ENCODE measurements around the gene BMI1.

The BMI1 gene

DNA sequence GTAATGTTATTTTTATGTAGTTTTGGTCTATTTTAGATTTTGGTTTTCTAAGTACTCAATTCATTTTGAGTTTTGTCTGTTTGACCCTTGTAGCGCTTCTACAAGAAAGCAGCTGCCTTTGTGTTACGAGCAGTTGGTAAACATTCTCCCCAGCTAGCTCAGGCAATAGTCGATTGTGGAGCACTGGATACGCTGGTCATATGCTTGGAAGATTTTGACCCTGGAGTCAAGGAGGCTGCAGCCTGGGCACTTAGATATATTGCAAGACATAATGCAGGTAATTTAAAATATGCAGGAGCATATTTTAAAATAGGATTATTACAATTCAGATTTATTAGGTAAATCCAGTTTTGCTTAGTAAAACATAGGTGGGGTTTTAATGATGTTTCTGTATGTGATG lies 47.5 kb downstream of the BMI1 start:
- no peak for DNase-seq (ENCODE audit: low spot score)

DNA sequence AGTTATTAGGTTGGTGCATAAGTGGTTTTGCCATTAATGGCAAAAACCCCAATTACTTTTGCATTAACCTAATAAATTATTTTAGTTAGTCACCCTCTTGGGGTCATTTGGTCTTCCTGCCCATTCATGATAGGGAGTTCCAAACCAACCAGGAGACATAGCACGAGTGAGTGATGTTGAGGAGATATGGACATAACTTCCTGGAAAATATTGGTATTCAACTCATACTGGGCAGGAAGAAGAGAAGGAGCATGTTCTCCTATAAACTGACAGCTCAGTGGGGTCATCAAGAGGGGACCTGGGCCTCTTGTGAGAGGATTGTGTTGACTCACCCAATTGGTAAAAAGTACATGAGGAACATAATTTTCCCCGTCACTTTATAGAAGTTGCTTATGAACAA lies 48.1 kb downstream of the BMI1 start:
- no peak for DNase-seq (ENCODE audit: low spot score)

DNA sequence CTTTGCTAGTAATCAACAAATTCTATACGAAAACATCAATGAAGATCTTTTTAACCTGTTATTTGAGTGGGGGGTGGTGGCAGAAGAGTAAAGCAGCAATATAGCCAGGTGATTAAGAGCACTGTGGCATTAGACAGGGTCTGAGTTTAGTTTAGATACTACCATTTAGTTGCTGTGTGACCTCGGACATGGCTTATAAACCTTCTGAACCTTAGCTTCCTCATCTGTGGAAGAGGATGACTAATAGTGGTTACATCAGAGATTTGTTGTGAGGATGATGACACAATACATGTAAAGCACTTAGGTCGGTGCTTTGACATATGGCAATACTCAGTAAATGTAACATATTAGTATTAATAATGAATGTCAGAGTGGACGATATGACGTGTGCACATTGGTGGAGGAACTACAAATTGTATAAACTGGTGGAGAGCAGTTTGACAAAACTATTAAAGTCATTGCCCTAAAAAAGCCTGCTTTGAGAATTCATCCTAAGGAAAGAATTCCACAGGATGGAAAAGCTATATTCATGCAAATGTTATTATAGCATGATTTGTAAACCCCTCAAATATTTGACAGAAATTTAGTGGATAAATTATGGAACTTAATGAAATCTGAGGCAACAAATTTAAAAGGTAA lies 48.7 kb downstream of the BMI1 start:
- DNase-seq (ENCODE audit: low spot score) = no peak

DNA sequence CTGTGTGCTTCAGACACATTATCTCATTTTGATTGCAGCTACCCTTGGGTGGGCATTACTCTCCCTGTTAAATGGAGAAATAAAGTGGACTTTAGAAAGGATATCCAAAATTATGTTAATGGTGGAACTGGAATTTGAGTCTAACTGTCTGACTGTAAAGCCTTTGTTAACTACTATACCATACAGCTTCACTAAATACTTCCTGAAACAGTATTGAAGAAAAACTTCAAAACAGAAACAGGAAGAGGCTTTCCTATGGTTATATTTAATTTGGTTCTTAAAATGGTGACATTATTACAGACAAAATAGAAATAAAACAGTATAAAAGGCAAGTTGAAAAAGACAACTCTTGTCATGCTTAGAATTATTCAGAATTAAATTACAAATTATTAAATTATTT lies 49.4 kb downstream of the BMI1 start:
- no peak for DNase-seq (ENCODE audit: low spot score)

DNA sequence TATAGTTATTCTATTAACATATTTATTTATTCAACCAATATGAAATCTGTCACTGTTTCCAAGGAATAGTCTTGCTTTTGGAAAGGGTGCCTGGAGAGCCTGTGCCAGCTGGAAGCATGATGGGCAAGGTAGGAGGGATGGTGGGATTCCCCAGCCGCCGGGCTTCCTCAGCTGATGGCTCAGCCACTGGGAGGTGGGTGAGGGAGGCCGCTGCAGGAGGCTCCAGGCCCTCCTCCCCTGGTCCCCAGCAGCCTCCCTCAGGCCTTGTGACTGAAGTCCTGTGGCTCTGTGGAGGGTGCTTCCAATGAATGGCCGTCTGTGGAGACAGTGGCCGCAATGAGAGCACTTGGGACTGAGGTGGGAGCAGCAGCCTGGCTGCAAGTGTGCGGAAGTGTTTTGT lies 51.4 kb downstream of the BMI1 start:
- DNase-seq (ENCODE audit: low spot score) = no peak

DNA sequence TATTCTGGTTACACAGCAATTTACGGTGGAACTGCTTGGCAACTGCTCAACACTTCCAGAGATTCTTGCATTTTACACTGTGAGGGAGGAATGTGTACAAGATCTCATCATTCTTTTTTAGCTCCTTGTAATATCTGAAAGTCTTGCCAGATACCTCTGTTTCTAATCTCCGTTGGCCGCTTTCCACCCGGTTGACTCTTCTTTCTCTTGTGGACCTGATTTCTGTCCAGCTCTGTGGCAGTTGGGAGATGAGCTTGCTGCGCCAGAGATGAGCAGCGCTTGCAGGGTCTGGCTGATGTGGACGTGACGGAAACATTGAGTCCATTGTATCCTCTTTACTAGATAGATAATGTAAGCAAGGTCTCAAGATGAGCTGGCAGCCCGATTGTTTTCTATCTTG lies 52.0 kb downstream of the BMI1 start:
- DNase-seq (ENCODE audit: low spot score) = peak; percentile 7

DNA sequence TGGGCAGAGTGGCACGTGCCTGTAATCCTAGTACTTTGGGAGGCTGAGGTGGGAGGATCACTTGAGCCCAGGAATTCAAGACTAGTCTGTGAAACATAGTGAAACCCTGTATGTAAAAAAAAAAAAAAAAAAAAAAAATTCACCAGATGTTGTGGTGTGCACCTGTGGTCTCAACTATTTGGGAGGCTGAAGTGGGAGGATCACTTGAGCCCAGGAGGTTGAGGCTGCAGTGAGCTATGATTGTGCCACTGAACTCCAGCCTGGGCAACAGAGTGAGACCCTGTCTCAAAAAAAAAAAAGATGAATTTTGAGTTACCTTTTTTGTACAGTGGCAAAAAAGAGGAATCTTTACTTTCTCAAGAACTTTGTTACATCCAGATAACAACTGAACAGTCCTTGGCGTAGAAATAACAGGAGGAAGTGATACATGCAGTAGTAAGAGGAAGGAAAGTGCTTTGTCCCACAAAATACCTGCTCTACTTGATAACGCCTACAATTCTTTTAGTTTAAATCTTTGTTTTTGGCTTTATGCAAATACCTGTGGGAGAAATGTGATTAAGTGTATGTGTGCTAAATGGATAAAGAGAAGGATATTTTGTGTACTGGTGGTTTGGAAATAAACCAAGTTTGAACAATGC lies 53.7 kb downstream of the BMI1 start:
- no peak for DNase-seq (ENCODE audit: low spot score)

DNA sequence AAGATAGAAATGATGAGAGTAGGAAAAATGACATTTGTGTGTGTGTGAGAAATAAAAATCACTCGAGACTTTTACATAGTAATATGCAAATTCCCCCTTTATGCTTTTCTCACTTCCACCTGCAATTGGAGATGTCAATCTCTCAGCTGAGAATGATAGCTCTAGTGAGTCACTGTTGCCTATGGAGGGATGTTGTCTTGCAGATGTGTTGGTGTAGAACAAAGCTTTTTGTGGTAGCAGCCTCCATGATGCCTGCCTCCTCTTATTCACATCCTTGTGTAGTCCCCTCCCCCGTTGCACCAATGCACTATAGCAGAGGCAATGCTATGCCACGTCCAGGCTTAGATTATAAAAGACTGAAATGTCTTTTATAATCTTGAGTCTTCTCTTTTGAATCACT lies 58.2 kb downstream of the BMI1 start:
- DNase-seq (ENCODE audit: low spot score) = no peak
